Upper lobe of left lung (tissue), 4 donors: ENCODE measurements around the gene KLRC2.
"Not testable (repeated sequence)": the region's sequence is repeated elsewhere in the genome, so short reads cannot be mapped to it uniquely, and the experiment has no call there.

ENCODE experiments used
- CTCF ChIP-seq, 6 experiments: fragments of 450-650 bp in 4 of 6; fragments of 200-600 bp in 2 of 6; sonication (generic) in 2 of 6; IDR thresholded peaks; one replicate each; pipeline ENCODE4 v1.5.1; 2016 to 2019; ENCODE audit warnings: antibody characterized with exemption in 6 of 6
- EP300 ChIP-seq, 4 donors: sonication (generic); formaldehyde crosslinking; IDR thresholded peaks; one replicate each; pipeline ENCODE4 v1.5.1; 2017; ENCODE audit warnings: antibody characterized with exemption in 4 of 4, control low read depth in 2 of 4
- POLR2A ChIP-seq, 4 donors: fragments of 450-650 bp; IDR thresholded peaks; one replicate each; pipeline ENCODE4 v1.5.1; 2016 to 2017; ENCODE audit warnings: antibody characterized with exemption in 4 of 4, mild to moderate bottlenecking in 2 of 4
- POLR2AphosphoS5 ChIP-seq, 2 donors: sonication (generic); formaldehyde crosslinking; IDR thresholded peaks; one replicate each; pipeline ENCODE4 v1.5.1; 2017; ENCODE audit warnings: antibody characterized with exemption in 2 of 2

- not testable (repeated sequence) for TF ChIP-seq CTCF, POLR2AphosphoS5, EP300, POLR2A (IDR thresholded peaks at IDR 0.05)
These were observed 11.4 kb downstream of the KLRC2 start for GRCh38 chr12:10424260-10424899.
